Stimulated activated CD4-positive, alpha-beta T cell treated with anti-CD3 and anti-CD28 coated beads, Interleukin-12 subunit alpha, Interleukin-12 subunit beta, amount 100 ng/mL, for 4 hours (primary cell): Measurements from ENCODE around the gene SLC25A3.
A peak's percentile ranks its signal among the peaks of the same experiment; 100 is the strongest.
"Not testable (repeated sequence)": the region's sequence is repeated elsewhere in the genome, so short reads cannot be mapped to it uniquely, and the experiment has no call there.

Source experiments
- DNase-seq: peaks from one replicate; pipeline ENCODE4 v3.0.0-alpha.2; 2020

The SLC25A3 gene

DNA sequence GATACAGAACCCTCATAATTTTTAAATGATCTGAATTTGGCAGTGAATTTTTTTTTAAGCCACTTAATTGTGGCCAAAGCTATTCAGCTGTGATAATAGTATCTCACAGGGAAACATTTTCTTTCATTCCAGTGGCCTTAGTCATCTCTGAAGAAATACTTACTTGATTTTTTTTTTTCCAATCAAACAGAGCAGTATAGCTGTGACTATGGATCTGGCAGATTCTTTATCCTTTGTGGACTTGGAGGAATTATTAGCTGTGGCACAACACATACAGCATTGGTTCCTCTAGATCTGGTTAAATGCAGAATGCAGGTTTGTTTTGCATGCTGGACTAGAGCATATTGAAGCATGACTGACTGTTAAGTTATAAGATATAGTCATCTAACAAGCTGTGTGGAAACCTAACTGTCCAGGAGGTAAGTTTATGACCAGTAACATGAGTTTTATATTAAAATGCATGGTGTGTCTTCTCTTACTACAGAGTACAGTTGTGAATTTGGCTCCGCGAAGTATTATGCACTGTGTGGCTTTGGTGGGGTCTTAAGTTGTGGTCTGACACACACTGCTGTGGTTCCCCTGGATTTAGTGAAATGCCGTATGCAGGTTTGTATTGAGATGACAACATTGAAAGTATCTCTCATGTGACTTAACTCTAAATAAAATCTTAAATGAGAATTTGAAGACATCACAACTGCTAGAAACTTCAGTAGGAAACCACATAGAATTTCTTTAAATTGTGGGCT is 1.9 kb downstream of the SLC25A3 start:
- DNase-seq = no peak

DNA sequence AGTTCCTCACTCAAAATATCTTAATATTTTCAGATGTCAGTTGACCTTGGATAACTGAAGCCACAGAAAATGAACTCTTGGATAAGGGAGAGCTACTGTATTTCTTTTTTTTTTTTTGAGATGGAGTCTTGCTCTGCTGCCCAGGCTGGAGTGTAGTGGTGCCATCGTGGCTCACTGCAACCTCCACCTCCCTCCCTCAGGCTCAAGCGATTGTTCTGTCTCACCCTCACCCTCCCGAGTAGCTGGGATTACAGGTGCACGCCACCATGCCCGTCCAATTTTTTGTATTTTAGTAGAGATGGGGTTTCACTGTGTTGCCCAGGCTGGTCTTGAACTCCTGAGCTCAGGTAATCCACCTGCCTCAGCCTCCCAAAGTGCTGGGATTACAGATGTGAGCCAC is 3.8 kb downstream of the SLC25A3 start:
- DNase-seq = not testable (repeated sequence)

DNA sequence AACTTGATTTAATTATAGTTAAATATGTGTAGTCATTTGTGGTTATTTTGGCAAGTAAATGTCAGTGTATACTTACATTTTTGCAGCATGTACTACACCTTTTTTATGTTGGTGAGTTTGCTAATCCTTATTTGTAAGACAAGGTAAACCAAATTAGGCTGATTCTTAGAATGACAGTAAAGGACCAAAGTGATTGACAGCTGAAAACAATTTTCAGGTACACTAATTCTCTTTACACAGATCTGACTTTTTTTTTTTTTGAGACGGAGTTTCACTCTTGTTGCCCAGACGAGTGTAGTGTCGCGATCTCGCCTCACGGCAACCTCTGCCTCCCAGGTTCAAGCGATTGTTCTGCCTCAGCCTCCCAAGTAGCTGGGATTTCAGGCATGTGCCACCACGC is 8.4 kb downstream of the SLC25A3 start:
- DNase-seq = no peak

DNA sequence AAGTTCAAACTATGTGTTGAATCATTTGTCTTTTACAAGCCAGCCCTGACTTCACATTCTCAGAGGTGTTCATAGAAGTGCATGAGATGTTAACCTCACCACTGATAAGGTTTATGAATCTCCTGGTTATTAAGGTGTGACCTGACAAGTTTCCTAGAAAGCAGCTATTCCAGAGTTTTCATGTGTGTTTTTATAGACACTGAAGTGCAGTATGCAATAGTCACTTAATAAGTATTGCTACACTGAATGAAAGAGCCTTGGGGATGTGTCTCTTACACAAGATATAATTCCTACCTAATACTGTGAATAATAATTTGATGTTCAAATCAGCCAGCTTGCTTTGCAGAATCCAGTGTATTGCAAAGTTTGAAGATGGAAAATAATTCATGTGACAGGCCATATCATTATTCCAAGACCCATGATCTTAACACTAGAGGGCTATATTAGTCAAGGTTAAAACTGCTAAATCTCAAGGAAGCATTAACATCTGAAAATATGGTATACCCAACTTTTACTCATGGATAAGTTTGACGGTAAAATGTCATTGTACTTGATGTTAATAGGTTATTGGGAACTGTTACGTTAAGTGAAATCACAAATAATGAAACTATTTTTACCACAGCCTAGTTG is 13.0 kb downstream of the SLC25A3 start:
- no peak for DNase-seq

DNA sequence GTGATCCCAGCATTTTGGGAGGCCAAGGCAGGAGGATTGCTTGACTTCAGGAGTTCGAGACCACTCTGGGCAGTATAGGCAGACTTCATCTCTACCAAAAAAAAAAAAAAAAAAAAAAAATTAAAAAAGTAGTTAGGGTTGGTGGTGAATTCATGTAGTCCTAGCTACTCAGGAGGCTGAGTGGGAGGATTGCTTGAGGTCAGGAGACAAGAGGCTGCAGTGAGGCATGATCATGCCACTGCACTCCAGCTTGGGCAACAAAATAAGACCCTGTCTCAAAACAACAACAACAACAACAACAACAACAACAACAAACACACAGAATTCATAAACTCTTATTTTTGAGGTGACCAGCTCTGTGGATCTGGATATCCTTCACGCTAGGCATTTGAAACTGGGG is 17.1 kb downstream of the SLC25A3 start:
- no peak for DNase-seq

DNA sequence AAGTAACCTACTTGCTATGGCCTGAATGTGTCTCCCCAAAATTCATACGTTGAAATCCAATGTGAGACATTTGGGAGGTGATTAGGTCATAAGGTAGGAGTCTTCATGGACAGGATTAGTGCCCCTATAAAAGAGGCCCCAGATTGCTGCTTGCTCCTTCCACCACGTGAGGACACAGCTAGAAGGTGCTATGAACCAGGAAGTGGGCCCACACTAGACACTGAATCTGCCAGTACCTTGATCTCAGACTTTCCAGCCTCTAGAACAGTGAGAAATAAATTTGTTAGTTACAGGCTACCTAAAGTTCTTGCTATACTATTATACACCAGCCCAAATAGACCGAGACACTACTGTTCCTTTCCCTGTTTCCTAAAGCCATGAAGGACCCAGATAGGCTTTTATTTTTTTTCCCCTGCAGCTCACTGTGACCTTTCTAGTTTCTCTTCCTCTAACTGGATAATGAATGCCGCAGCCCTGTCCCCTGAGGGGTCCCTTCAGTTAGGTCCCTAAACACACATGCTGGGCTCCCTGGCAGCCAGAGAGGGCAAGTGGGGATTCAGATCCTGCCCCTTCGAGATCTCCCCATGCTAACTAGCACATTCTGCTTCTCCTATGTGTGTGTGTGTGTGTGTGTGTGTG is 19.3 kb downstream of the SLC25A3 start:
- no peak for DNase-seq

DNA sequence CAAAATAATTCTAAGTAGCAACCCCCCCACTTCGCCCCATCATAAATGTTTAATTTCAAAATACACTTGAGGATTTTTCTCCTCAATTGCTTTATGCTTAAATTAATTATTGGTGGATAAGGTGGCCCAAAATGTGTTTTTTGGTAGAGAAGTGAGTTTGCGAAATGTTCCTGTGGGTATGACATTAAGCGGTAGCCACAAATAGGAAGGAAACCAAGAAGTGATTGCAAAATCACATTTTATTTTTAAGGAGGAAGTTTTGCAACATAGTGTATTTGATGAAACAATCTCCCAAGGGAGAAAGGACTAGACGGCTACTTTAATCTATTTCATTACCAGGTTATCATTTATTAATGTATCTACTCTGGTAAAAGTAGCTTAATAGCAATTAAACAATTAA is 25.5 kb downstream of the SLC25A3 start:
- no peak for DNase-seq

DNA sequence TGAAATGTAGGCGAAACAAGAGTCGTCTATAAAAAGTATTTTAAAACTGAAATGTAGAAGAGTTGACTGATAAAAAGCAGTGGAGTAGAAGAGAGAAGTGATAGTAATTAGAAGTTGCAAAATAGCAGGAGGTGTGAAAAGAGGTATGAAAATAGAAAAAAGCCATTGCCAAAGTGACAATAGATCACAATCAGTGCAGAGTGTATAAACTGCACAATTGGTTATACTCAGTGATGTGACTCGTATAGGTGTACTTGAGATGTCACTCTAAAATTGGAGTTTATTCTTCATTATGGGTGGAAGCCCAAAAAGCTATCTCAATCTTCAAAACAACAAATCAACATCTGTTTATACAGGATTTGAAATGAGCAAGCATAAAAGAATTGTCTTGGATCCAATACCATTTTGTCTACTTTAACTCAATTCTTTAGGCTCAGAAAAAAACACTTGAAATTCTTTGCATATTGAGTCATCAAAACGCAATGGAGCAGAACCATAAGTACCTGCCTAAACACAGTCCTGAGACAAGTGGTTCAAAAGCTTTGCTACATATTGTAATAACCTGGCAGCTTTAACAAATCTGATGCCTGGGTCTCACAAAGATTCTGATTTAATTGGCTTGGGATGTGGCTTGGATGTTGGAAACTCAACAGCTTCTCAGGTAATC is 42.3 kb downstream of the SLC25A3 start:
- DNase-seq = no peak

DNA sequence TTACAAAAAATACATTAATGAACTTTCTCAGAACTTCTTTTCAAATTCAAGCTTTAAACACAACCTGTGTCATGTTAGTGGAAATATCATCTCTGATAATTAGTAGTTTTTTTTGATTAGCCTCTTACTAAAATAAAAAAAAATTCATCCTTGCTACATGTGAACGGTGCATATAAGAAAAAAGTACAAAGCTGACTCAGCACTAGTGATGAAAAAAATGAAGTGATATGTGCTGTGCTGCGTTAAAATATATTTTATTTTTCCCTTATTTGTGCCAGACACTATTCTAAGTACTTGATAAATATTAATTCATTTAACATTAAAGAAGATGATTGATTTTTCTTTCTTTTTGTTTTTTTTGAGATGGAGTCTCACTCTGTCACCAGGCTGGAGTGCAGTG is 43.6 kb downstream of the SLC25A3 start:
- DNase-seq = no peak

DNA sequence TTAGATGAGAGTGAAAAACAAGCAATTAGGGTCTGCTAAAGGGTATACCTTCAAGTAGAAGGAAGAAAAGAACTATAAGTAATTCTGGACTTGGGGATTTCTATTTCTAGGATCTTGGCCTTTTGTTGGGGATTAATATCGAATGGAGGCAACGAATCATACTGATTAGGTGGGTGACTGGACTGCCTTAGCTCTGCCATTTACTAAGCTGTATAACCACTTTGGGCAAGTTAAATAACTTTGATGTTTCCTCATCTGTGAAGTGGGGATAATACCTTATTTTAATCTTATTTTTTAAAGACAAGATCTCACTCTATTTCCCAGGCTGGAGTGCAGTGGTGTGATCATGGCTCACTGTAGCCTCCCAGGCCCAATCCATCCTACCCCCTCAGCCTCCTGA is 44.5 kb downstream of the SLC25A3 start:
- no peak for DNase-seq

DNA sequence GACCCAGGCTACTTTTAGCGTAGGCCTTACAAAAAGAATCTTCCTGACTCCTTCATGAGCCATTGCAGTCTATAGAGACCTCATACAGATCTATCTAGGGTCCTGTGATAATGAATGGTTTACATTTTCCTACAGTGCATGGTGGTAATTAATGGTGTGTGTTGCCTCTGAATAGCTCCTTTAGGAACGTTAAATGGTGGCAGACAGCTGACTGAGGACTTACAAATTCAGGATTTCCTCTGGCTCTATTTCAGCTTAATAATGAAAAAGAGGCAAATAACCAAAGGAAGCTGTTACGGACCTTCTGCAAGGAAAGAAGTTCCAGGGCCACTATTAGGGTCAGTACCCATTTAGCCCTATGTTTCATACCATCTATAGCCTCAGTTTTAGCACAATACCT is 46.0 kb downstream of the SLC25A3 start:
- no peak for DNase-seq

DNA sequence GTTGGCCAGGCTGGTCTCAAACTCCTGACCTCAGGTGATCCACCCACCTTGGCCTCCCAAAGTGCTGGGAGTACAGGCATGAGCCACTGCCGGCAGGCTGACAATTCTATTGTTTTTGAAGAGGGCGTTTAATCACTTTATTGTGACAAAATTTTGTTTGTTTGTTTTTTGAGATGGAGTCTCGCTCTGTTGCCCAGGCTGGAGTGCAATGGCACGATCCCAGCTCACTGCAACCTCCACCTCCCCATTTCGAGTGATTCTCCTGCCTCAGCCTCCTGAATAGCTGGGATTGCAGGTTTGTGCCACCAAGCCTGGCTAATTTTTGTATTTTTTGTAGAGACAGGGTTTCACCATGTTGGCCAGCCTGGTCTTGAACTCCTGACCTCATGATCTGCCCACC is 49.3 kb downstream of the SLC25A3 start:
- DNase-seq = not testable (repeated sequence)

DNA sequence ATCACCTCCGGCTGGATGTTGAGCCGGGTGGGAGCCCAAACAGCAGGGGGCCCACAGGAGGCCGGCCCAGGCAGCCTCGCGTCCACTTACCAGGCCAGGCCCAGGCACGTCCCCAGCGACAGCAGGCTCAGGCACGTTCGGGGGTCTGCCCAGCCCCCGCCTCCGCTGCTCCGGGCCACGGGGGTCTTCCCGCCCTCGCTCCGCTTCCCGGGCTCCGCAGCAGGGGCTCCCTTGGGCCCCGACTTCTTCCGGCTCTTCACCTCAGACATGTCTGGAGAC is 50.9 kb downstream of the SLC25A3 start:
- no peak for DNase-seq

DNA sequence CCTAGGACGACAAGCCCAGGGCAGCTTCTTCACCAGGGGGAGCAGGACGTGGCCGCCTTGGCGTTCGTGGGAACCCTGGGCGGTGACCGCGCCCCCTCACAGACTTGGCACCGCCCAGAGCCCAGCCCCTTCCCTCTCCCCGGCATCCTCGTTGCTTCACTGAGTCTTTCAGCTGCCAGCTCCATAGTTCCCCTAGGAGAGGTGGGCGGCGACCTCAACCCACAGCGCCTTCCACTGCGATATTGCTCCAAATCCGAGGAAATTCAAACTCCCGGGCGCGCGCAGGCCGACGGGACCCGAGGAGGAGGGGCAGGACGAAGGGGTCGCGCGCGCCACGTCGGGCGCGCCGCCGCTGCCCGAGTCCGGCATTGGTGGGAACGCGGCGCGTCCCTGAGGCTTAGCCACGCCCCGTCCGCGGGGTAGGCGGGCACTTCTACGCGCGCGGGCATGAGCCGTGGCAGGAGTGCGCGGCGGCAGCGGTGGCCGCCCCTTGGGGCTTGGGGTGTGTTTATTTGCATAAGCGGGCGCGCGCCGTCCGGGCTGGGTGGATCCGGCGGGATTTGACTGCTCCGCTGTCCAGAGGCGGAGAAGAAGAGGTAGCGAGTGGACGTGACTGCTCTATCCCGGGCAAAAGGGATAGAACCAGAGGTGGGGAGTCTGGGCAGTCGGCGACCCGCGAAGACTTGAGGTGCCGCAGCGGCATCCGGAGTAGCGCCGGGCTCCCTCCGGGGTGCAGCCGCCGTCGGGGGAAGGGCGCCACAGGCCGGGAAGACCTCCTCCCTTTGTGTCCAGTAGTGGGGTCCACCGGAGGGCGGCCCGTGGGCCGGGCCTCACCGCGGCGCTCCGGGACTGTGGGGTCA is 51.5 kb downstream of the SLC25A3 start, which contains the start of the genes APAF1 and IKBIP:
TSS of gene APAF1 (plus strand) at position 579 of the 860 bp plus-strand sequence. CDS start 3,070 bp downstream, outside the sequence.
TSS of gene IKBIP (minus strand) at position 77 of the 860 bp plus-strand sequence. CDS start 87 bp downstream, outside the sequence.
- peak; percentile 96 for DNase-seq

DNA sequence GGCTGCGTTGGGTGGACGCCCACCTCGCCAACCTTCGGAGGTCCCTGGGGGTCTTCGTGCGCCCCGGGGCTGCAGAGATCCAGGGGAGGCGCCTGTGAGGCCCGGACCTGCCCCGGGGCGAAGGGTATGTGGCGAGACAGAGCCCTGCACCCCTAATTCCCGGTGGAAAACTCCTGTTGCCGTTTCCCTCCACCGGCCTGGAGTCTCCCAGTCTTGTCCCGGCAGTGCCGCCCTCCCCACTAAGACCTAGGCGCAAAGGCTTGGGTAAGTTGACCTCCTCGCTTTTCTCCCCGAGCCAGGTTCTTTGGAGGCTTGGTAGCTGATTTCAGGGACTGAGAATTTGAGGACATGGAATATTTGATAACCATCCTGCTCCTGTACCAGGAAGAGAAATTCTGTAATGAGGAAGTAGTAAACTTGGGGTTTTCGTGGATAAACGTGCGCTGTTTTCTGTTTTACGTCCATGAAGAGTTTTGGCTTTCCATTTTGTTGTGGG is 52.1 kb downstream of the SLC25A3 start:
- no peak for DNase-seq

DNA sequence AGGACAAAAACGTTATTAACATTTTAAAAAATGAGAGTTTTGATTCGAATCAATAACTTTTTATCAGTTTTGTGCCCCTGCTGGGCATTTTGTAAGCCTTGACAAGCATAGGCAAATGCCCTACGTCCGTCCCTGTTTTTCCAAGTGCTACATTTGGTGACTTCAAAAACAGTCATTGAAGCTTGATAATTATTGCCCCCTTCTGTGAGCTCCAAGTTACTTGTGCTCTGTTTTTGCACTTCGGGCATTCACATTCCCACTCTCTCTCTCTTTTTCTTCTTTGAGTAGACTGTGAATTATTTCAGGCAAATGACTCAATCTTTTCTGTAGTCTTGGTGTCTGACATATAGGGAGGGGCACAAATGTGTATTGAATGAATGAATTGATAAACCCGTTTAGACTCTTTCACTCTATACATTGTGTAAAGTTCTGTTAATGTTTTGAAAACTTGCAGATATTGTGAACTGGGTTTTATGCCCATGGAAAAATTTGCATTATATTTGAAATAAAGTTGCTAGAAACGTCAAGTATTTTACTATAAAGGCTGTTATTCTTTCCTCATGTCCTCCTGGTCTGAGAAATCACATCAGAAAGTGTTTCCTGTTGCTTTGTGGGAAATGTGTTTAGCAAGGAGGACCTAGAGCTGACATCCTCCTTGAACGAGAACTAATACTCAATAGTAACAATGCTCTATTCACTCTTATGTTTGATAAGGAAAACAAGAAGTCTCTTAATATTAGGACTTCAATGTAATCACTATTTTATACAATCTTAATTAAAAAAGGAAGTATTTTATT is 53.0 kb downstream of the SLC25A3 start:
- no peak for DNase-seq

DNA sequence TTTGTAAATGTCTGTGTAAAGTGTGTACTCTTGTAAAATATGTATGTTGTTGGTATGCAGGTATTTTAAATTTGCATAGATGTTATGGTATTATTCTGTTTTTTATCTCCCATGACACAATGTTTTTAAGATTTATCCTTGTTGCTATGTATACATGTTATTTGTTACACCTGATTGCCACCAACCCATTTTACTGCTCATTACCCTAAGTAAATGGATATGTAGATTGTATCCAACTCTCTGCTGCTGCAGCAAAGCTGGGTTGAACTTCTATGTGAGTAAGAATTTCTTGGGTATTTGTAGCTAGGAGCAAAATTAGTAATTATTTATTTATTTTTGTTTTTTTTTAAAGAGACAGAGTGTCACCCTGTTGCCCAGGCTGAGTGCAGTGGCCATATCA is 57.8 kb downstream of the SLC25A3 start:
- DNase-seq = no peak

DNA sequence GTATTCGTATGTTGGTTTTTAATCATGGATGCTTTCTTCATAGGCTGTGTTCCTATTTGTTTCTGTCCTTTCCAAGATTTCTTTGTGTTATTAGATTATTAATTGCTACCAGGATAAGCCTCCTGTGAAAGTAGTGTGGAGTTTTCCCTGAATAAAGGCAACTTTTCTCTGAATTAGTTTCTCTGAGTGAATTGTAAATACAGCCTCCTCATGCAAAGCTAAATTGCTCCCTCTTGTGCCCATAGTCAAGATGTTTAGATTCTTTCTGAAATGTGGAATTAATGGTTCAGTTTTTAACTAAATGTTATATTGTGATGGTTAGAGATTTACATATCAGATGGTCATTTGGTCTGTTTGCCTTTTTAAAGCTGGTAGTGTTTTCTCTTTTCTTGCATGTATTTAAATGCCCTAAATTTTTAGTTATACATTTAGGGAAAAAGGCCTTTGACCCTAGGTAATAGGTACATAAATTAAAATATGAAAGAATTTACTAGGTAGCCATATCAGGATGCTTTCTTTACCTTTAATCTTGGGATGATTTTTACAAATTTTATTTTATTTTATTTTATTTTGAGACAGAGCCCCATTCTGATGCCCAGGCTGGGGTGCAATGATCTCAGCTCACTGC is 60.5 kb downstream of the SLC25A3 start:
- no peak for DNase-seq
